Activated CD4-positive, alpha-beta T cell treated with anti-CD3 and anti-CD28 coated beads, Interleukin-2, amount 10 ng/mL, durations not matched to agents 7 days and 5 days (primary cell): ENCODE measurements around the gene DEFB110. TPM values are rescaled to one million over a fixed set of nuclear protein-coding genes. Genes with fewer than 3 reads are reported as not detected.

ENCODE experiments used
- CTCF ChIA-PET: fragments of 350-600 bp; sonication (Branson Sonifier 250); formaldehyde crosslinking; loops from one replicate; lab custom pipeline; 2021; ENCODE audit warnings: antibody characterized with exemption; lab: Charles Lee
- POLR2A ChIA-PET: fragments of 350-600 bp; sonication (Branson Sonifier 250); formaldehyde crosslinking; loops from one replicate; lab custom pipeline; 2021; ENCODE audit warnings: antibody characterized with exemption; lab: Charles Lee
- DNase-seq: peaks from one replicate; pipeline ENCODE4 v3.0.0-alpha.2; 2020
- H3K27ac Mint-ChIP-seq: one replicate; pipeline ENCODE4 v1.8.0; 2021; ENCODE audit warnings: mild to moderate bottlenecking, moderate library complexity, mixed read lengths
- H3K27me3 Mint-ChIP-seq: one replicate; pipeline ENCODE4 v1.8.0; 2021; ENCODE audit warnings: mixed read lengths
- H3K36me3 Mint-ChIP-seq: one replicate; pipeline ENCODE4 v1.8.0; 2021; ENCODE audit warnings: low read depth, mixed read lengths
- H3K4me1 Mint-ChIP-seq: one replicate; pipeline ENCODE4 v1.8.0; 2021; ENCODE audit warnings: mixed read lengths
- H3K4me3 Mint-ChIP-seq: one replicate; pipeline ENCODE4 v1.8.0; 2021; ENCODE audit warnings: mild to moderate bottlenecking, moderate library complexity, mixed read lengths
- H3K9me3 Mint-ChIP-seq: one replicate; pipeline ENCODE4 v1.8.0; 2021; ENCODE audit warnings: mixed read lengths
- total RNA-seq, 2 experiments: library from RNA; stranded (reverse); gene quantifications; one replicate each; pipeline ENCODE4 v1.2.3, GENCODE V29; 2021

DEFB110 gene
- not detected for total RNA-seq

DNA sequence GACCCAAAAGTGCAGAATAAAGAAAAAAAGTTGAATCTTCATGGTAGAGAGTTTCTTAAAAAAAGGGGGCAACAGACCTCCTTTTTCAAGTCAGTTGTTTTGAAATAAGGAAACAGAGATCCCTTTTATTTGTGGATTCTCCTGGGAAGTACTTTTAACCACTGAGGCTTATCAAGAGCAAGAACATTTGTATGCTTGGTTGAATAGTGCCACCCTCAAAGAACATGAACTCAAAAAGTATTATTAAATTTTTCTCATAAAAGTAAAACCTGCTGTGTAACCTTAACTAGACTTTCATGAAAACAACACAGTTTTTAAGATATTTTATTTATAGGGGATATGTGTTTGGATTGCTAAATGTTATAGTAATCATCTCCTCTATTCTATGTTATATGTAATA, at the start of gene DEFB110:
Gene DEFB110, minus strand, starts transcription at position 101 of the 400 bp plus-strand sequence. Its CDS starts 59 bp downstream, at position 42.
- H3K4me3 Mint-ChIP-seq: no peak within 1 kb of the TSS
- ChIA-PET POLR2A (no interaction called here), CTCF (no interaction called here)
- no peak within 1 kb of the TSS for H3K27ac Mint-ChIP-seq
- DNase-seq: no peak
- H3K9me3 Mint-ChIP-seq: no peaks in the 10 kb centered on the region
- no peaks in the 10 kb centered on the region for H3K4me1 Mint-ChIP-seq
- H3K27me3 Mint-ChIP-seq: no peaks in the 10 kb centered on the region
- H3K36me3 Mint-ChIP-seq: no peaks in the 10 kb centered on the region

DNA sequence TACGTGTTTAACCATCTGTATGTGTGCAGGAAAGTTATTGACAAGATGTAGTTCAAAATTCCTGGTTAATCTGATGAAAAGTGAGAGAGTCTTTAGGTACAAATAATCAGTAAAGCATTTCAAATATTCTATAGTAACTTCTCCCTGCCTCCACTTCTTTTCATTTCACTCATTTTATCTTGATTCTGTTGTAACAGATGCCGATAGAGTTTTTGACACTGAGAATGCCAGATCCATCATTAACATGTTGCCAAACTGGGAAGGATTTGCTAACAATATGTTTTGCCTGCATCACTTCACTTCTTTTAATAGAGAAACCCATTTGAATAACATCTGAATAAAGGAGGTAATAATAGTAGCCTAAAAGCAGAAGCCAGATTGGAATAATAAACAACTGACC, 48.3 kb upstream of the DEFB110 start:
- no peaks in the 10 kb centered on the region for H3K9me3 Mint-ChIP-seq

DNA sequence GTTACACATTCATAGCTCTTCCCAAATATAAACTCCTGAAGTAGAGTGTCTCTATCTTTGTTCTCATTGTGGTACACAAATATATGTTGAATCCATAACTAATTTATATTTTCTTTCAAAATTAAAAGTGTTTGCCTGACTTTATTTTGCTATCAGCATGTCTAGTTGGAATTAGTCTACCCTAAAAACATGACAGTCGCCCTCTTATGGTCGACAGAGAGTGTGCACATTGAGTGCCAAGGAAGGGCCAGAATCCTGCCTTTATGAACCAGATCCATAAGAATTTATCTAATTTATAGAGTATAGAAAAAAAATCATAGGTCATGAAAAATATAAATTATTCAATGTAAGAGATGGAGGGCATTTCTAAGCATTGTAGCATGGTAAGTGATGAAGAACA, 40.3 kb upstream of the DEFB110 start:
- Mint-ChIP-seq H3K27ac (no peak overlapping the region), H3K36me3 (no peaks in the 10 kb centered on the region), H3K27me3 (no peaks in the 10 kb centered on the region), H3K4me1 (no peaks in the 10 kb centered on the region), H3K9me3 (no peaks in the 10 kb centered on the region), H3K4me3 (no peak overlapping the region)
- no peak for DNase-seq
- CTCF ChIA-PET: no interaction called here
- POLR2A ChIA-PET: no interaction called here

More for the DNA sequence above, 48.3 kb upstream of the DEFB110 start:
- H3K4me1 Mint-ChIP-seq: no peaks in the 10 kb centered on the region
- CTCF ChIA-PET: no interaction called here
- H3K27ac Mint-ChIP-seq: no peak overlapping the region
- DNase-seq: no peak
- no peaks in the 10 kb centered on the region for H3K36me3 Mint-ChIP-seq
- no peak overlapping the region for H3K4me3 Mint-ChIP-seq
- POLR2A ChIA-PET: no interaction called here
- H3K27me3 Mint-ChIP-seq: no peaks in the 10 kb centered on the region

DNA sequence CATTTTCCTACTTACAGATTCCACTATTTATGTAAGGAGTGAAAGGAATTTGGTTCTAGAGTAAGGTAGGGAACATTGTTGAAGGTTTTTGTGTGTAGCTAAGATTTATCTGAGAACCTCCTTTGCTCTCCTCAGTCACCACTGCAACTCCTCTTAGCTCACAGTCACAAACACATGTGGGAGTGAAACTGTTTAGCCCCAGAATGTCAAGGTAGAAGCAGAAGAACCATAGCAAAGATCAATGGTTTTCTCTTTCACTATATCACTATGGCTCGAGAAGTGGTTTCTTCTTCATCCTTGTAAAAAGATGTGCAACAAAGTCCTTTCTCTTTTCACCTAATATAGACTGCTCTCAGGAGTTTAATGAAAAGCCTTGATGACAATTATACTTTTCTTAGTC, 34.4 kb upstream of the DEFB110 start:
- no peak for DNase-seq
- Mint-ChIP-seq H3K4me1 (no peaks in the 10 kb centered on the region), H3K27me3 (no peaks in the 10 kb centered on the region), H3K36me3 (no peaks in the 10 kb centered on the region), H3K9me3 (no peaks in the 10 kb centered on the region), H3K4me3 (no peak overlapping the region), H3K27ac (no peak overlapping the region)
- CTCF ChIA-PET: no interaction called here
- POLR2A ChIA-PET: no interaction called here

DNA sequence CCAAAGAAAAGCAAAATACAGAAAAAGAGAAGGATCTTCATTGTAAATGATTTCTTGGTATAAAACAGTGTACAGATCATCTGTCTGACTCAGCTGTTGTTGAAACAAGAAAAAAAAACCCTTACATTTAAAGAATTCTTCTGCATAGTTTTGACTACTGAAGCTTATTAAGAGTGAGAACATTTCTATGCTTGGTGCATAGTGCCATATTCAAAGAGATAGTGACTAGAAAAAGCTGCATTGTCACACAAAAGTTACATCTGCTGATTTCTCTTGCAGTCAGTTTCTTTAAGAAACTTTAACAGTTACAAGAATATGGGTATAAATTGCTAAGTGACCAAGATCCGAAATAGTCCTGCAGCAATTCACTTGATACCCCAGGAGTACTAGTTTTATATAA, 28.0 kb upstream of the DEFB110 start, which contains the start of gene DEFB112:
Gene DEFB112, minus strand, starts transcription at position 101 of the 400 bp plus-strand sequence. Its CDS starts 60 bp downstream, at position 41.
- H3K27ac Mint-ChIP-seq: no peak within 1 kb of the TSS
- H3K4me1 Mint-ChIP-seq: no peaks in the 10 kb centered on the region
- no peaks in the 10 kb centered on the region for H3K9me3 Mint-ChIP-seq
- CTCF ChIA-PET: no interaction called here
- H3K27me3 Mint-ChIP-seq: no peaks in the 10 kb centered on the region
- POLR2A ChIA-PET: no interaction called here
- no peak within 1 kb of the TSS for H3K4me3 Mint-ChIP-seq
- no peak for DNase-seq
- H3K36me3 Mint-ChIP-seq: no peaks in the 10 kb centered on the region

DNA sequence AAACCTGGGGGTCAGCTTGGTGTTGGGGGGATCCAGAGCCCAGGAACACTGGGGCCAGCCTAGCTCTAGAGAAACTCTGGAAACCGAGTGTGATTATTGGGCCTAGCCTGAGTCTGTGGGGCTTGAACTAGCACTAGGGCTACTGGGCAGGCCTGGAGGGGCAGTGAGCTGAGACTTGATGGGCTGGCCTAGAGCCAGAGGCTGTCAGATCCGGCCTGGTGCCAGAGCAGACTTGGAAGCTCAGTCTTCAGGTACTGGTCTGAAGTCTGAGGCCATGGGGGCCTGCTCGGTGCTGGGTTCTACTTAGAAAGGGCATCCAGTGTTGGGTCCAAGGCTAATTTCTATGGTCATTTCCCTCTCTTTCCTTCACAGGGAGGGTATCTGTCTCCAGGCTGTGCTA, 25.2 kb upstream of the DEFB110 start:
- Mint-ChIP-seq H3K27me3 (no peaks in the 10 kb centered on the region), H3K36me3 (no peaks in the 10 kb centered on the region), H3K4me3 (no peak overlapping the region), H3K27ac (no peak overlapping the region), H3K9me3 (no peaks in the 10 kb centered on the region), H3K4me1 (no peaks in the 10 kb centered on the region)
- no peak for DNase-seq
- CTCF ChIA-PET: no interaction called here
- POLR2A ChIA-PET: no interaction called here

DNA sequence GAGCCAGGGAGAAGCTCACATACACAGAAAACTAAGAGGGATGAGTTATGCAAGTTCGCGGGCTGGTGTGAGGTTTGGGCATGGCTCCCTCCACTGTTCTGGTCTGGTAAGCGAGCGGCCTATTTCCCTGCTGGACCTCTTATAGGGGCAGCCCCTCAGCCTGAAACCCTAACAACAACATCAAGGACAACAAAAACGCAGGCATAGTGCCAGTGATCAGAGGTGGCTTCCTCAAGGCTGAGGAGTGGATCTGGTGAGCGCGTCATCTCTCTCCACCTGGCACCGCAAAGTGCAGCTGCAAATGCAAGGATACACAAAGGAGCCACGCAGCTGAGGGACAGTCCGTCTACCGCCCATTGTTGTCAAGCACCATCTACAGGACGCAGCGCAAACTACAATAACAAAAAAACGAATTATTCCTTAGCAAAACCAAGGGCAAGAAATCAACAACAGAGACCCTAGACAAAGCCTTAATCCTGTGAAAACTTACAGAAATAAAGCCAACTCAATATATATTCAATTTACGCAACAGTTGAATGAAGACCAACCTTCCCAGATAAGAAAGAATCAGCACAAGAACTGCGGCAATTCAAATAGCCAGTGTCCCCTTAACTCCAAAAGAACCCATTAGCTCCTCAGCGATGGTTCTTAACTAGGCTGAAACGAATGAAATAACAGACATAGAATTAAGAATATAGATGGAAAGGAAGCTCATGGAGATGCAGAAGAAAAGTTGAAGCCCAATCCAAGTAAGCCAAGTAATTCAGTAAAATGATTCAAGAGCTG, 9.2 kb upstream of the DEFB110 start:
- Mint-ChIP-seq H3K36me3 (no peaks in the 10 kb centered on the region), H3K4me1 (no peaks in the 10 kb centered on the region), H3K27ac (no peak overlapping the region), H3K27me3 (no peaks in the 10 kb centered on the region), H3K9me3 (peaks cover 2% of the 10 kb centered on the region), H3K4me3 (no peak overlapping the region)
- no peak for DNase-seq
- ChIA-PET CTCF (interaction anchor here (1.2 kb wide), 1 partner anchor 12 kb away, joined by 4 read pairs; no protein-coding TSS in a partner anchor), POLR2A (no interaction called here)

DNA sequence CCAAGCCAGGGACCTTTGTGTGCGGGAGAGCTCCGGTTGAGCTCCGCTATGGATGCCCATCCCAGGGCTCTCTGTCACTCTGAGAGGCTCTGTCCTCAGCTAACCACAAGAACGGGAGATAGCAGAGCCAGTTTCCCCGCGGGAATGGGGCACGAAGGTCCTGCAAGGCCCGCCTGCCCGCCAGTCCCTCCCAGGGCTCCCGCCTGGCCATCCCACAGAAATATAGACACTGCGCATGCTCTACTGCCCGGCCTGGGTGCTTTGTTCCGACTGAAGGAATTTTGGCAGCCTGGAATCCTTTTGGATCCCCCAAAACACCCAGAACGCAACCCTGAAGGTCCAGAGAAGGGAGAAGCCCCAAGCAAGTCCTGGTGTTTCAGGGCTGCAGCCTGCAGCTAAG, 8.6 kb upstream of the DEFB110 start:
- Mint-ChIP-seq H3K9me3 (peaks cover 2% of the 10 kb centered on the region), H3K4me1 (no peaks in the 10 kb centered on the region), H3K27me3 (no peaks in the 10 kb centered on the region), H3K36me3 (no peaks in the 10 kb centered on the region), H3K27ac (no peak overlapping the region), H3K4me3 (no peak overlapping the region)
- CTCF ChIA-PET: interaction anchor here (1.2 kb wide), 1 partner anchor 12 kb away, joined by 4 read pairs; no protein-coding TSS in a partner anchor
- DNase-seq: no peak
- POLR2A ChIA-PET: no interaction called here

DNA sequence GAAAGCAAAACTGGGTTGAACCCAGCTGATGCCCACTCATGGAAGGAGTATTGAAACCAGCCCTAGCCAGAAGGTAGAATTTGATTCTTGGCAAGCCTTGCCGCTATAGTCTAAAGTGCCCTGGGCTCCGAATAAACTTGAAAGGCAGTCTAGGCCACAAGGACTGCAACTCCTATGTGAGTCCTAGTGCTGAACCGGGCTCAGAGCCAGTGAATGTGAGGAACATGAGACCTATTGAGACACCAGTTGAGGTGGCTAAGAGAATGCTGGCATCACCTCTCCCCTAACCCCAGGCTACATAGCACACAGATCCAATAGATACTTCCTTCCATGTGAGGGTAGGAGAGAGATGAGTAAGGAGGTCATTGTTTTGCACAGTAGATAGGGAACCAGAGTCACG, 3.5 kb upstream of the DEFB110 start:
- DNase-seq: no peak
- H3K4me3 Mint-ChIP-seq: no peak overlapping the region
- peaks cover 2% of the 10 kb centered on the region for H3K9me3 Mint-ChIP-seq
- no peaks in the 10 kb centered on the region for H3K27me3 Mint-ChIP-seq
- ChIA-PET POLR2A (no interaction called here), CTCF (no interaction called here)
- no peak overlapping the region for H3K27ac Mint-ChIP-seq
- H3K36me3 Mint-ChIP-seq: no peaks in the 10 kb centered on the region
- H3K4me1 Mint-ChIP-seq: no peaks in the 10 kb centered on the region

DNA sequence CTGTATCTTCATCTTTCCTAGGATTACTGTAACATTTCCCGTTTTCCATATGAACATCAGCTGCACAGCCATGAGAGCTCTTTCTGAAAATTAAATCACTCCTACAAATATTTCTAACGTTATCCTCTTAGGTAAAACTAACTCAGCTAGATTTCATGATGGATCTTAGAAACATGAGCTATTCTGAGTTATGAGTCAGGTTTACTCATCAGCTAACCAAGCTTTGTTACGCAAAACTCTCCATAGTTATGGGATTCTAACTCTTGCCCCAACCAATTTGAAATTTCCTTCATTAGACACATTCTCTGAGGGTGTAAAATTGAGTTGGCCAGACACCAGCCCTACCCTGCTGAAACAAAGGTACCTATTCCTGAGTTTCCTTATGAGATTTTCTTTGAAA, 14.0 kb downstream of the DEFB110 start:
- POLR2A ChIA-PET: interaction anchor here (0.6 kb wide), 1 partner anchor 113 kb away, joined by 3 read pairs; no protein-coding TSS in a partner anchor
- no peak for DNase-seq
- no peaks in the 10 kb centered on the region for H3K27me3 Mint-ChIP-seq
- H3K36me3 Mint-ChIP-seq: no peaks in the 10 kb centered on the region
- CTCF ChIA-PET: no interaction called here
- H3K4me1 Mint-ChIP-seq: no peaks in the 10 kb centered on the region
- no peaks in the 10 kb centered on the region for H3K9me3 Mint-ChIP-seq
- no peak overlapping the region for H3K4me3 Mint-ChIP-seq
- H3K27ac Mint-ChIP-seq: no peak overlapping the region

DNA sequence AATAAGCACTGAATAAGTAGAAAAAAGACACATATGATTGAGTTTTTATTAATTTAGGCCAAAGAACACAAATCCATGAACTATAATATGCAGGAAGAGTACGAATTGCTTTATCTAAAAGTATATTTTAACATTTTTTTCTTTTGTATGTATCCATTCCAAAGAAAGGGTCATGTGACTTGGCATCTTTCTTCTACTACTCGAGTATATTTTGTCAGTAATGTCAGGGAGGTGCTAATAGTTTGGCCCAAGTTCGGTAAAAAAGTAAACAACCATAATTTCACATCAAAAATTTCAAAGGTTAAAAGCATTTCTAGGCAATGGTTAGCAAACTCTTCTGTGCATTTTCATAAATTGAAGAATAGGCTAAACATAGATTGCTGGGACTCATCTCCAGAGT, 18.7 kb downstream of the DEFB110 start:
- Mint-ChIP-seq H3K4me1 (no peaks in the 10 kb centered on the region), H3K4me3 (no peak overlapping the region), H3K9me3 (no peaks in the 10 kb centered on the region), H3K27me3 (no peaks in the 10 kb centered on the region), H3K36me3 (no peaks in the 10 kb centered on the region), H3K27ac (no peak overlapping the region)
- POLR2A ChIA-PET: no interaction called here
- DNase-seq: no peak
- CTCF ChIA-PET: no interaction called here

DNA sequence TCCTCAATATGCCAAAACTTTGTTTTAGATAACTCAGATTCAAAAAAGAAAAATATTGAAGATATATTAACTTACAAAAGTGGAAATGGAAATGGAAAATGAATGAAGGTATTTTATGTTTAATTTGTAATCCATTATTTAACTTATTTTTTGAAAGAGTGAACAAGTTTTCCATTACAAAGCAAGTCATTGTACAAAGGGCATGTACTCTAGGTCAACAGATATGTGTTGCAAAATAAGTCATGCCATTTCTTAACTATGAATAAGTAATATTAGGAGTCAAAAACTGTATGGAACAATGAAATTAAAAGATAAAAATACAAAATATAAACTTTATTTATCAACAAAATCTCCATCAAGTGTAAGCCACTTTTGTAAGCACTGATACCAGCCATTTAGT, 26.5 kb downstream of the DEFB110 start:
- Mint-ChIP-seq H3K27me3 (no peaks in the 10 kb centered on the region), H3K27ac (no peak overlapping the region), H3K4me3 (no peak overlapping the region), H3K36me3 (no peaks in the 10 kb centered on the region), H3K4me1 (no peaks in the 10 kb centered on the region), H3K9me3 (no peaks in the 10 kb centered on the region)
- POLR2A ChIA-PET: no interaction called here
- CTCF ChIA-PET: no interaction called here
- no peak for DNase-seq

DNA sequence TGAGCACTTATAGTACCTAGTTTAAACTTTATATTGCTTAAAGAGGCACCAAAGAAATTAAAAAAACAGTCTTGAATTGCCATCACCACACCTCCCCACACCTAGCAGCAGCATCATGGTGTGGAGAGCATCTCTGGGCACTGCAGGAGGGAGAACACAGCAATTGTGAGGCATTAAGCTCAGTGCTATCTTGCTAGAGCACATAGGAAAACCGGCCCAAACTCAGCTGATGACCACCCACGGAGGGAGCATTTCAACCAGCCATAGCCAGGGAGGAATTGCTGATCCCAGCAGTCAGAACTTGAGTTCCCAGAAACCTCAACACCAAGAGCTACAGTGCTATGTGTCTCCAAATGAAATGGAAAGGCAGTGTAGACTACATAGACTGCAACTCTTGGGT, 32.9 kb downstream of the DEFB110 start:
- no peak for DNase-seq
- Mint-ChIP-seq H3K4me1 (no peaks in the 10 kb centered on the region), H3K27me3 (no peaks in the 10 kb centered on the region), H3K4me3 (no peak overlapping the region), H3K27ac (no peak overlapping the region), H3K9me3 (no peaks in the 10 kb centered on the region), H3K36me3 (no peaks in the 10 kb centered on the region)
- ChIA-PET CTCF (no interaction called here), POLR2A (no interaction called here)

DNA sequence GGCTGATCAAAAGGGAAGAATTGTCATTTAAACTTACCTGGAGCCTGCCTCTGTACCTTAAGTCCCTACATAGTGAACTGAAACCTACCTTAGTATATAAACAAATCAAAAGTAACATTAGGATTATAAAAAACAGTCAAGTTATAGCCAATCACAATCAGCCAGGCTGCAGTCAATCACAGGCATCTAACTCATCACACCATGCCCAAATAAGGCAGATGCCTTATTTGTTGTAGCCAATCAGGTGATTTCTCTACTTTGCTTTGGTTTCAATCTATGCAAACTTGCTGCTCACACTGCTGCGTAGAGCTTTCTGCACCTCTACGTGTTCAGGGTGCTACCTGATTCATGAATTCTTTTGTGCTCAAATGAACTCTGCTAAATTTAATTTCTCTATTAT, 34.0 kb downstream of the DEFB110 start:
- Mint-ChIP-seq H3K36me3 (no peaks in the 10 kb centered on the region), H3K9me3 (no peaks in the 10 kb centered on the region), H3K27me3 (no peaks in the 10 kb centered on the region), H3K27ac (no peak overlapping the region), H3K4me3 (no peak overlapping the region), H3K4me1 (no peaks in the 10 kb centered on the region)
- CTCF ChIA-PET: no interaction called here
- no peak for DNase-seq
- POLR2A ChIA-PET: no interaction called here
